Heart left ventricle (tissue), 13 donors: Measurements from ENCODE around the gene PIP4K2A.

Experiments used
- POLR2A ChIP-seq, 2 donors: fragments of 450-650 bp; IDR thresholded peaks; one replicate each; pipeline ENCODE4 v1.6.1; 2017; ENCODE audit warnings: antibody characterized with exemption in 2 of 2, mild to moderate bottlenecking in 2 of 2, moderate library complexity in 2 of 2
- TF ChIP-seq, protein P1 (sequence below), 12 donors: fragments of 200-600 bp; sonication (generic) in 4 of 12; IDR thresholded peaks; one replicate each; pipeline versions ENCODE4 v1.5.0 to v1.8.0; 2018 to 2022; ENCODE audit warnings: antibody characterized with exemption in 12 of 12, mild to moderate bottlenecking in 5 of 12
- donor health status: ischemic (EF 13 %, LVEDD 7.1; RV severe dilation, severe dysfunction).
- donor health status: DM: no; HTN: yes; CAD: no.
- donor health status: DM: no; HTN: no; CAD: no.
- donor health status: ischemic (EF 25% LVEDD 6.9; RV normal size, moderate dysfunction).
- donor health status: ischemic (EF 25% LVEDD 5.7; RV mildly dilated, moderate dysfunction).
- donor health status: ischemic (EF 35%, LVEDD 5.7; RV mildly dilated, moderate dysfunction).
- donor health status: nonischemic (EF 11% LVEDD 7.7; RV severe dilation, severe dysfunction).
- donor health status: DM: yes; HTN: yes; CAD: no.
- donor health status: PGD.
- donor health status: ischemic (EF 29% LVEDD 5.4; RV normal size, mild dysfunction).
- donor health status: nonischemic (EF 23%, LVEDD 6.1; RV moderate dilation, normal function).

DNA sequence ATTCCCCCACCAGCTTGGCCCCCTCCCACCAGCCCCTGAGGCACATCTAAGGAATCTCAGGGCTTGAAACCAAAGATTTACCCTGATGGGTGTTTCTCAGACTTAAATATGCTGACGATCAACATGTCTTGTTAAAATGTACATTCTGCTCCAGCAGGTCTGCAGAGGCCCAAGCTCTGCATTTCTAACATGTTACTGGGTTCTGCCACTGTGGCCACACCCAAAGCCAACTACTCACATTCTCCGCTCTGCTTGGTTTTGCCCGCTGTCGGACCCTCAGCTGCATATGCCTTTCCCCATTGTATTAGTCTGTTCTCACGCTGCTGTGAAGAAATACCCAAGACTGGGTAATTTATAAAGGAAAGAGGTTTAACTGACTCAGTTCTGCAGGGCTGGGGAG is 8.9 kb downstream of the PIP4K2A start:
- TF ChIP-seq, protein P1, sequence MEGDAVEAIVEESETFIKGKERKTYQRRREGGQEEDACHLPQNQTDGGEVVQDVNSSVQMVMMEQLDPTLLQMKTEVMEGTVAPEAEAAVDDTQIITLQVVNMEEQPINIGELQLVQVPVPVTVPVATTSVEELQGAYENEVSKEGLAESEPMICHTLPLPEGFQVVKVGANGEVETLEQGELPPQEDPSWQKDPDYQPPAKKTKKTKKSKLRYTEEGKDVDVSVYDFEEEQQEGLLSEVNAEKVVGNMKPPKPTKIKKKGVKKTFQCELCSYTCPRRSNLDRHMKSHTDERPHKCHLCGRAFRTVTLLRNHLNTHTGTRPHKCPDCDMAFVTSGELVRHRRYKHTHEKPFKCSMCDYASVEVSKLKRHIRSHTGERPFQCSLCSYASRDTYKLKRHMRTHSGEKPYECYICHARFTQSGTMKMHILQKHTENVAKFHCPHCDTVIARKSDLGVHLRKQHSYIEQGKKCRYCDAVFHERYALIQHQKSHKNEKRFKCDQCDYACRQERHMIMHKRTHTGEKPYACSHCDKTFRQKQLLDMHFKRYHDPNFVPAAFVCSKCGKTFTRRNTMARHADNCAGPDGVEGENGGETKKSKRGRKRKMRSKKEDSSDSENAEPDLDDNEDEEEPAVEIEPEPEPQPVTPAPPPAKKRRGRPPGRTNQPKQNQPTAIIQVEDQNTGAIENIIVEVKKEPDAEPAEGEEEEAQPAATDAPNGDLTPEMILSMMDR (IDR thresholded peaks at IDR 0.05): no peak
- TF ChIP-seq POLR2A (IDR thresholded peaks at IDR 0.05): no peak
